Heart left ventricle (tissue), 16 donors: ENCODE measurements around the gene C2CD4D. TPM values are rescaled to one million over a fixed set of nuclear protein-coding genes. Genes with fewer than 3 reads are reported as not detected.

Experiments
- ATAC-seq, 4 donors: fragments of 200-7000 bp; cut with Tn5 transposase; one replicate each; pipeline ENCODE4 v1.9.1; 2020 to 2022; ENCODE audit warnings: moderate library complexity in 4 of 4, mild to moderate bottlenecking in 3 of 4, moderate number of reproducible peaks in 1 of 4
- DNase-seq, 5 donors: peaks; one replicate each; pipeline ENCODE4 v3.0.0-alpha.2; 2020
- H3K27ac ChIP-seq, 12 donors: fragments of 200-600 bp; sonication (generic) in 4 of 12; one replicate each; pipeline versions ENCODE4 v1.5.0 to v1.8.0; 2016 to 2022; ENCODE audit warnings: mild to moderate bottlenecking in 2 of 12
- H3K27me3 ChIP-seq, 9 donors: fragments of 200-600 bp; sonication (generic) in 2 of 9; one replicate each; pipeline versions ENCODE4 v1.5.1 to v1.8.0; 2016 to 2022; ENCODE audit warnings: mild to moderate bottlenecking in 3 of 9
- H3K36me3 ChIP-seq, 9 donors: fragments of 200-600 bp; sonication (generic) in 2 of 9; one replicate each; pipeline versions ENCODE4 v1.5.0 to v1.8.0; 2018 to 2022; ENCODE audit warnings: mild to moderate bottlenecking in 2 of 9
- H3K4me1 ChIP-seq, 12 donors: fragments of 200-600 bp; sonication (generic) in 4 of 12; one replicate each; pipeline versions ENCODE4 v1.5.0 to v1.8.0; 2016 to 2022; ENCODE audit warnings: mild to moderate bottlenecking in 3 of 12
- H3K4me3 ChIP-seq, 12 donors: fragments of 200-600 bp; sonication (generic) in 4 of 12; one replicate each; pipeline versions ENCODE4 v1.5.0 to v1.8.0; 2017 to 2022; ENCODE audit warnings: mild to moderate bottlenecking in 9 of 12, moderate library complexity in 4 of 12
- H3K9me3 ChIP-seq, 12 donors: fragments of 200-600 bp; sonication (generic) in 4 of 12; one replicate each; pipeline versions ENCODE4 v1.5.0 to v1.8.0; 2016 to 2022; ENCODE audit warnings: mild to moderate bottlenecking in 1 of 12
- POLR2A ChIP-seq, 2 donors: fragments of 450-650 bp; IDR thresholded peaks; one replicate each; pipeline ENCODE4 v1.6.1; 2017; ENCODE audit warnings: antibody characterized with exemption in 2 of 2, mild to moderate bottlenecking in 2 of 2, moderate library complexity in 2 of 2
- WGBS, 4 donors: extraction: QIAGEN DNeasy Blood & Tissue Kit in 2 of 4; methylation state at CpG; one replicate each; pipeline versions ENCODE4 v1.1.5 to v1.1.7; 2013 to 2018; 5-methylcytosine and 5-hydroxymethylcytosine counted together
- intact Hi-C, 10 donors: fragments of 100-400 bp; cut with DNase I; formaldehyde crosslinking; loops; one replicate each; pipeline versions ENCODE4 v1.11.1 to v1.14.2; 2022
- polyA plus RNA-seq, 2 donors: library from polyadenylated mRNA; stranded (reverse); fragments of 200-250 nt; gene quantifications; one replicate each; pipeline ENCODE4 v1.2.3, GENCODE V29; 2013
- total RNA-seq, 9 donors: library from RNA; depleted of rRNA in 2 of 9; stranded (reverse); fragments of >200 nt in 2 of 9; fragmentation: NEBNext Ultra II Directional in 3 of 9; extraction: Animal tissue kit (Norgen Biotek cat#: 25700) in 3 of 9; gene quantifications; one replicate each; pipeline versions ENCODE4 v1.1.0 to v1.2.4, GENCODE V29; 2016 to 2023
- TF ChIP-seq, protein P1 (sequence below), 12 donors: fragments of 200-600 bp; sonication (generic) in 4 of 12; IDR thresholded peaks; one replicate each; pipeline versions ENCODE4 v1.5.0 to v1.8.0; 2018 to 2022; ENCODE audit warnings: antibody characterized with exemption in 12 of 12, mild to moderate bottlenecking in 5 of 12
- donor health status: ischemic (EF 13 %, LVEDD 7.1; RV severe dilation, severe dysfunction).
- donor health status: healthy with polysubstance abuse.
- donor health status: DM: no; HTN: yes; CAD: no.
- donor health status: DM: no; HTN: no; CAD: no.
- donor health status: ischemic (EF 25% LVEDD 6.9; RV normal size, moderate dysfunction).
- donor health status: ischemic (EF 25% LVEDD 5.7; RV mildly dilated, moderate dysfunction).
- donor health status: healthy.
- donor health status: DM: yes; HTN: yes; CAD: no.
- donor health status: ischemic (EF 35%, LVEDD 5.7; RV mildly dilated, moderate dysfunction).
- donor health status: nonischemic (EF 11% LVEDD 7.7; RV severe dilation, severe dysfunction).
- donor health status: DM: yes; HTN: yes; CAD: no.
- donor health status: PGD.
- donor health status: ischemic (EF 29% LVEDD 5.4; RV normal size, mild dysfunction).
- donor health status: nonischemic (EF 23%, LVEDD 6.1; RV moderate dilation, normal function).

C2CD4D gene
- total and polyA plus RNA-seq, 11 donors = 0.14 to 0.28 TPM; not detected in 9

DNA sequence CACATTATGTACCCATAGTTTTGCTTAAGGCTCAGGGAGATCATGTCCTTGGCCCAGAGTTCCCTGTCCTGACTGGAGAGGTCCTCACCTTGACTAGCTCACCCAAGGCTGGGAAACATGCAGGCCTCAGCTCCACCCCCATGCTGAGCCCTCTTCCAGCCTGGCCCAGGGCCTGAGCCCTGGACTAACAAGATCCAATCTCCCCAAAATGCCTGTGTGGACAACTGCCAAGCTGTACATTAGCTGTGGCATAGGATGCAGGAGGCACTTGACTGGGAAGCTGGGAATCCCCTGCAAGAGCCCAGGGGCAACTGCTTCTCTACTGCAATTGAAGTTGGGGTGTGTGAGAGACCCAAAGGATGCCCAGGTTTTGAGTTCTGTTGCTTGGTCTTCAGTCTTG, 36.5 kb downstream of the C2CD4D start:
- Histone ChIP-seq H3K9me3 (no peaks in the 10 kb centered on the region), H3K4me1 (no peaks in the 10 kb centered on the region), H3K27ac (no peak overlapping the region), H3K27me3 (peaks cover 0 to 10% (median 0%) of the 10 kb centered on the region in 9 donors), H3K4me3 (no peak overlapping the region), H3K36me3 (no peaks in the 10 kb centered on the region)
- TF ChIP-seq, protein P1, sequence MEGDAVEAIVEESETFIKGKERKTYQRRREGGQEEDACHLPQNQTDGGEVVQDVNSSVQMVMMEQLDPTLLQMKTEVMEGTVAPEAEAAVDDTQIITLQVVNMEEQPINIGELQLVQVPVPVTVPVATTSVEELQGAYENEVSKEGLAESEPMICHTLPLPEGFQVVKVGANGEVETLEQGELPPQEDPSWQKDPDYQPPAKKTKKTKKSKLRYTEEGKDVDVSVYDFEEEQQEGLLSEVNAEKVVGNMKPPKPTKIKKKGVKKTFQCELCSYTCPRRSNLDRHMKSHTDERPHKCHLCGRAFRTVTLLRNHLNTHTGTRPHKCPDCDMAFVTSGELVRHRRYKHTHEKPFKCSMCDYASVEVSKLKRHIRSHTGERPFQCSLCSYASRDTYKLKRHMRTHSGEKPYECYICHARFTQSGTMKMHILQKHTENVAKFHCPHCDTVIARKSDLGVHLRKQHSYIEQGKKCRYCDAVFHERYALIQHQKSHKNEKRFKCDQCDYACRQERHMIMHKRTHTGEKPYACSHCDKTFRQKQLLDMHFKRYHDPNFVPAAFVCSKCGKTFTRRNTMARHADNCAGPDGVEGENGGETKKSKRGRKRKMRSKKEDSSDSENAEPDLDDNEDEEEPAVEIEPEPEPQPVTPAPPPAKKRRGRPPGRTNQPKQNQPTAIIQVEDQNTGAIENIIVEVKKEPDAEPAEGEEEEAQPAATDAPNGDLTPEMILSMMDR (IDR thresholded peaks at IDR 0.05) = no peak
- no peak for TF ChIP-seq POLR2A (IDR thresholded peaks at IDR 0.05)
- intact Hi-C loops = no loop called here
- no peak for DNase-seq
- no peak for ATAC-seq

DNA sequence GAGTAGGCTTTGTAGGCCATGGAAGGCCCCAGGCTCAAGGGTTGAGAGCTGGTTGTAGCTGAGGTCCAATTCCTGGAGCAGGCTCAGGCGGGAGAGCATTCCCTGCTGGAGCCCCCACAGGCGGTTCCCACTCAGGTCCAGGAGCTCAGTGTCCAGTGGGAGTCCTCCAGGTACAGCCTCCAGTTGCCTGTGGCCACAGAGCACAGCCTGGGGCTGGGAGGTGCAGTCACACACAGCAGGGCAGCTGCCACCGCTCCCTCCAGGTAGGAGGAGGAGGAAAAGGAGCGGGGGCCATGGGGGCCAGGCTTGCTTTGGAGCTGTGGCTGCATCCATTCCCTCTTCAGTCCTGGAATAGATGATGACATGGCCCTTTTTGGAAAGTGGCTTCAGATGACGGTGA, 37.2 kb downstream of the C2CD4D start:
- 89 to 96% (median 90%) methylated on average over 3 to 5 of the region's 5 CpGs for WGBS, 4 donors
- DNase-seq (no peak), ATAC-seq (no peak)
- H3K9me3 ChIP-seq = no peaks in the 10 kb centered on the region
- peaks cover 0 to 10% (median 0%) of the 10 kb centered on the region in 9 donors for H3K27me3 ChIP-seq
- H3K27ac ChIP-seq = no peak overlapping the region
- intact Hi-C loops = no loop called here
- no peaks in the 10 kb centered on the region for H3K4me1 ChIP-seq
- H3K36me3 ChIP-seq = no peaks in the 10 kb centered on the region
- no peak overlapping the region for H3K4me3 ChIP-seq
- TF ChIP-seq POLR2A (IDR thresholded peaks at IDR 0.05) = no peak
- TF ChIP-seq, protein P1 (IDR thresholded peaks at IDR 0.05) = no peak

DNA sequence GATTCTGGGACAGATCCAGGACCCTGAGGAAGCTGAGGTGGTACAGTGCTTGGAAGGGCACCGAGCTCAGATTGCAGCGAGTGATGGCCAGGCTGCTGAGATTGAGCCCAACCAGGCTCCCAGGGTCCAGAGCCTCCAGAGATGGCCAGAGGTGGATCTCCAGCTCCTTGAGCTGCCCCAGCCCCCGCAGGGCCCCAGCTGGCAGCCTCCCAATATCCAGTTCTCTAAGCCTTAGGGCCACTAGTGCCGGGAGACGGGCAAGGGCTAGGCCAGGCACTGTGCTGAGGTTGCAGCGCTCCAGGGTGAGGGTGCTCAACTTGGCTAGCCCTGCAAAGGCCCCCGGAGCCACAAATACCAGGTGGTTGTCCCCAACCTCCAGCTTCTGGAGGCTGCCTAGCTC, 37.8 kb downstream of the C2CD4D start:
- Histone ChIP-seq H3K27ac (no peak overlapping the region), H3K4me1 (no peaks in the 10 kb centered on the region), H3K27me3 (peaks cover 0 to 10% (median 0%) of the 10 kb centered on the region in 9 donors), H3K9me3 (no peaks in the 10 kb centered on the region), H3K4me3 (no peak overlapping the region), H3K36me3 (no peaks in the 10 kb centered on the region)
- intact Hi-C loops = no loop called here
- 90 to 100% (median 91%) methylated on average over 2 to 7 of the region's 7 CpGs for WGBS, 4 donors
- TF ChIP-seq POLR2A (IDR thresholded peaks at IDR 0.05) = no peak
- TF ChIP-seq, protein P1 (IDR thresholded peaks at IDR 0.05) = no peak
- no peak for DNase-seq
- ATAC-seq = no peak

DNA sequence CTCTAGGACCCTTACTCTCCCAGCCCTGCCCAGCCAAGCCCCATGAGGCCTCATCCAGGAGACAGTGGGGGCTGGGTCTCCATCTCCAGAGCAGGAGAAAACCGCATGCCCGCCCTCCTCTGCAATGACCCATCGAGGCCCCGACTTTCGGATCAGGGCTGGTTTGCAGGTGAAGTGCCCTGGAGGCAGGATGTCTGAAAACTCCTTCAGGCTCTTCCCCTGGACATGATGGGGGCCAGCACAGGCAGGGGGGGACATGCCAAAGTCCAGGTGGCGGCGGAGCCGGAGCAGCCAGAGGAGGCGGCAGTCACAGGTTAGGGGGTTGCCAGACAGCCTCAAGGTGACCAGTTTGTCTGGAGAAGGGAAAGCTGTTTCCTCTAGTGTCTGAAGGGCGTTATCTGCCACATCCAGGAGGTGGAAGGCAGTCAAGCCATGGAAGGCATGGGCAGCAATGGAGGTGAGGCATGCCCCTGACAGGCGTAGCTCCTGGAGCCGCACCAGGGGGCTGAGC, 38.3 kb downstream of the C2CD4D start:
- Histone ChIP-seq H3K27ac (no peak overlapping the region), H3K9me3 (no peaks in the 10 kb centered on the region), H3K4me1 (no peaks in the 10 kb centered on the region), H3K27me3 (peaks cover 0 to 10% (median 0%) of the 10 kb centered on the region in 9 donors), H3K4me3 (no peak overlapping the region), H3K36me3 (no peaks in the 10 kb centered on the region)
- WGBS, 4 donors = 89 to 96% (median 91%) methylated on average over 5 to 12 of the region's 12 CpGs
- no peak for DNase-seq
- intact Hi-C loops = no loop called here
- peak in 1 of 4 donors; percentile 21 for ATAC-seq
- TF ChIP-seq, protein P1 (IDR thresholded peaks at IDR 0.05) = no peak
- TF ChIP-seq POLR2A (IDR thresholded peaks at IDR 0.05) = no peak
